ENCODE data around the gene RAB13.
"Not testable (repeated sequence)": the region's sequence is repeated elsewhere in the genome, so short reads cannot be mapped to it uniquely, and the experiment has no call there.

Gene RAB13

DNA sequence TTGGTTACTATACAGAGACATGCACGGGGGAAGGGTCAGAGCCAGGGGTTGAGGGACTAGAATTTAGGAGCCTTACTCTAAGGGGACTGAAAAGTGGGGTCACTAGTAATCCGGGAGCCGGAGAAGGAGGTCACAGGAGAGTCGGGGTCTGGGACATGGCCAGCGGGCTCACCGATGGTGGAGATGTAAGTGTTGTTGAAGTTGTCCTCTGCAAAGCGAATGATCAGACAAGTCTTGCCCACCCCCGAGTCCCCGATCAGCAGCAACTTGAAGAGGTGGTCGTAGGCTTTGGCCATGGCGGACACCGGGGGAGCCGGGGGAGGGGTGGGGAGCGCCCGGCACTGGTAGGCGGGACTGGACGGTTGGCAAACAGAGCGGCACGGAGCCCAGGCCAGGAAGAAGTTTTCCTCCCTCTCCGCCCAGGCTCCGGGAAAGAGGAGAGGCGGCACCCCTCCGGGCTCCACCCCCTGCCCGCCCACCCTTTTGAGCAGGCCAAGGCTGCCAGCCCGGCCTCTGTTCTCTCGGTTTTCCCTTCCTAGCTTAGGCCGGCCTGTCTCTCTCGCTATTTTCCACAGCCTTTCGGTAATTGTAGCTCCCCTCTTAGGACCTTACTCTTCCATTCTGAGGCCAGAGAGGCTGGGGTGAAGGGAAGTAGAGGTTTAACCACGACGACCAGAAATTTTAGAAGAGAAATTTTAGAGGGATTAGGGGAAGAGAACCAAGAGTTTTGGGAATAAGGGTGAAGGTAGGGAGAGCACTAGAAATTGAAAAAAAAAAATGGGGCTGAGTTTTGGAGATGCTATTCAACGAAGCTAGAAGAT, at the start of gene RAB13:
RAB13 (minus strand) TSS at position 399 of the 821 bp plus-strand sequence; CDS start at position 296, 103 bp downstream.
- DNase-seq (ENCODE audit: low spot score), result peak; percentile 92

DNA sequence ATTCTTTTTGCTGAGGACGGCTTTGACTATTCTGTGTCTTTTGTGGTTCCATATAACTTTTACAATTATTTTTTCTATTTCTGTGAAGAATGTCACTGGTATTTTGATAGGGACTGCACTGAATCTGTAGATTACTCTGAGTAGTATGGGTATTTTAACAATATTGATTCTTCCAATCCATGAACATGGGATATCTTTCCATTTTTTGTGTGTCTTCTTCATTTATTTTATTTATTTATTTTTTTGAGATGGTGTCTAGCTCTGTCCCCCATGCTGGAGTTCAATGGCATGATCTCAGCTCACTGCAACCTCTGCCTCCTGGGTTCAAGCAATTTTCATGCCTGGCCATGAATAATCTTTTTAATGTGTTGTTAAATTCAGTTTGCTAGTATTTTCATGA, 47.6 kb upstream of the RAB13 start:
- not testable (repeated sequence) for DNase-seq (ENCODE audit: low spot score)

DNA sequence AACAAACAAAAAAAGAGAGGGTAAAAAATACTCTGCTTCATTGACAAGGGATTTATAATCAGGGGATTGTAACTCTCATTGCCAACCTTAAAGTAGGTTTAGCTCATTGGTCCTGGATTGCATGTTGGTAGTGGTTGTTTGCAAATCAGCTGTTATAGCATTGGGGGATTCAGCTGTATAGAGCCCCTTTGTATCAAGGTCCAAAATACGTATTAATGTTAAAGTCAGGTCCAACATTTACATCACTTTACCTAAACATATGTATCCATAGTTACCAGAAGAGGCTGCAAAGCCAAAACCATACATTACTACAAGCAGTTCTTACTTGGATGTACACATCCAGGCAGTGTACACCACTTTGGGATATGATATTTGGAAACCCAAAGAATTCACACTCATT, 33.8 kb upstream of the RAB13 start:
- DNase-seq (ENCODE audit: low spot score), result no peak

DNA sequence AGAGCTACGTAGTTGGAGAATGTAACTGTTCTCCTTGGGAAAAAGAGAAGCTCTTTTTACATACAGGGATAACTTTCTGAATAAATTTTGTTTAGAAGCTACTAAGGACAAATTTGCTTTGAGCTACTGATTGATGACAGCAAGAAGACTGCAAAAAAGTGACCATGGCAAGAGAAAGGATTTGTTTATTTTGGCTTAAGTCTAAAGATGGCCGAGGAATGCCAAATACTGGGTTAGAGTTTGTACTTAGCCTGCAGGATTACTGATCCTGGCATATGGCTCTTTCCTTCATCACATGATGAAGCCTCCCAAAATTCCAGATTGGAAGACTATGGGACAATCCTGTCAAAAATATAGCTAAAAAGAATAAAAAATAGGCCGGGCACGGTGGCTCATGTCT, 33.1 kb upstream of the RAB13 start:
- DNase-seq (ENCODE audit: low spot score), result no peak

DNA sequence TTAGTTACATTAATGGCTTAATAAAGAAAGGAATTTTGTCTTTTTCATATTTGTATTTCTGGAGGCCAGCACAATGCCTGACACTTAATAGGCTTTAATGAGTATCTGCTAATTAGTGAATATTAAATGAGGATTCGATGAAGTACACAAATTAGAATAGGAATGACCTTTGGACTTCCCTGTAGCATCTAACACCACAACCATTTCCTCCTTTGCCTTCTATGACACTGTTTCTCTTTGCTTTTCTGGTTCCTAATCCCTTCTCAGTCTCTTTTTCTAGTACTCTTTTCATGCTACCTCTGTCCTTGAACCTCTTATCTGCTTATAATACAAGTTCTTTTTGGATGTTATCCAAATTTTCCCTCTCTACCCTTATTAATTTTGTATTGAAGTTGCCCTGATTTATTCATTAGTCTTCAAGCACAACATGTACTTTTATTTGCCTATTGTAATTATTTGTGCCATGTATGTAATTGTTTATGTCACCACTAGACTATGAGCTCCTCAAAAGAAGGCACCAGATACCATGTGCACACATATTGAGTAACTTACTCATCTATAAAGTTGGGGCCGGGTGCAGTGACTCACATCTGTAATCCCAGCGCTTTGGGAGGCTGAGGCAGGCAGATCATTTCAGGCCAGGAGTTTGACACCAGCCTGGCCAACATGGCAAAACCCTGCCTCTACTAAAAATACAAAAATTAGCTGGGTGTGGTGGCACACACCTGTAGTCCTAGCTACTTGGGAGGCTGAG, 28.2 kb upstream of the RAB13 start:
- DNase-seq (ENCODE audit: low spot score), result no peak

DNA sequence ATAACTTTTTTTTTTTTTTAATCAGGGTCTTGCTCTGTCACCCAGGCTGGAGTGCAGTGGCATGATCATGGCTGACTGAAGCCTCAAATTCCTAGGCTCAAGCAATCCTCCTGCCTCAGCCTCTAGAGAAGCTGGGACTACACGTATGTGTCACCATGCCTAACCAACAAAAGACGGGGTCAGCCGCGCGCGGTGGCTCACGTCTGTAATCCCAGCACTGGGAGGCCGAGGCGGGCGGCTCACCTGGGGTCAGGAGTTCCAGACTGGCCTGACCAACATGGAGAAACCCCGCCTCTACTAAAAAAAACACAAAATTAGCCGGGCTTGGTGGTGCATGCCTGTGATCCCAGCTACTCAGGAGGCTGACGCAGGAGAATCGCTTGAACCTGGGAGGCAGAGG, 26.4 kb upstream of the RAB13 start:
- DNase-seq (ENCODE audit: low spot score), result not testable (repeated sequence)

DNA sequence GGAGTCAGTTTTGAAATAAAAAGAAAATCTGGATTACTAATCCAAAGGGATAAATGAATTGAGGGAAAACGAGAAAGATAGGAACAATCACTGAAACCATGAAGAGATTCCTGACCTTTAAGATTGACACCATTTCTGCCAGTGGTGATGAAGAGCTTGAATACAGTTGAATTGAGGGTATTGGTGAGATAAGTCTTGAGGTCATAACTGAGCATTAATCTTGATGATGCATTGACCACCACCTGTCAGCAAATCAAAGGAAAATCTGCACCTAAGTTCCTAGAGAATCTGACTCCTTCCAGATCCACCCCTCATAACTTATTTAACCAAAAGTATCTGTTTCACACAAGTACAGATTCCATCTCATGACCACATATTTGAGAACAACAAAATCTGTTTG, 26.0 kb upstream of the RAB13 start:
- DNase-seq (ENCODE audit: low spot score), result no peak

DNA sequence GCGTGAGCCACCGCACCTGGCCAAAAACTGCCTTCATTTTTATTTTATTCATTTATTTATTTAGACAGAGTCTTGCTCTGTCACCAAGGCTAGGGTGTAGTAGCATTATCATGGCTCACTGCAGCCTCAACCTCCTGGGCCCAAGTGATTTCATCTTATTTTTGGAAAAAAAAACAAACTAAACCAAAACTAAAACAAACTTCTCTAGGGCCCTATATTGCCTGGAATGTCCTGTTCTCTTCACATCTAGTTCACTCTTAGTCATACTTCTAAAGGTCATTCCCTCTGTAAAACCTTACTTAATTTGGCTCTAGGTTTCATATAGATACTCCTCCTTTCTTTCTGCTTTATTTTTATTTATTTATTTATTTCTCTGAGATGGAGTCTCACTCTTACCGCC, 20.0 kb upstream of the RAB13 start:
- DNase-seq (ENCODE audit: low spot score), result no peak

DNA sequence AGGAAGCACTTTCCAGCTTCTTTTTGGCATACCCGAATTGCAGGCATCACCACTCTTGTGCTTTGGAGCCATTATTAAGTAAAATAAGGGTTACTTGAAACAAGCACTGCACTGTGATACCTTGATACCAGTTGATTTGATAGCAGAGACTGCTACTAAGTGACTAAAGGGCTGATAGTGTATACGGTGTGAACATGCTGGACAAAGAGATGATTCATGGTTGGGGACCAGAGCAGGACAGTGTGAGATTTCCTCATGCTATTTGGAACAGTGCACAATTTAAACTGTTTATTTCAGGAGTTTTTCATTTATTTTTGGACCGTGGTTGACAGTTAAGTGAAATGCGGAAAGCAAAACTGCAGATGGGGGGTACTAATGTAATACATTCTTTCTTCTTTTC, 14.3 kb upstream of the RAB13 start:
- no peak for DNase-seq (ENCODE audit: low spot score)

DNA sequence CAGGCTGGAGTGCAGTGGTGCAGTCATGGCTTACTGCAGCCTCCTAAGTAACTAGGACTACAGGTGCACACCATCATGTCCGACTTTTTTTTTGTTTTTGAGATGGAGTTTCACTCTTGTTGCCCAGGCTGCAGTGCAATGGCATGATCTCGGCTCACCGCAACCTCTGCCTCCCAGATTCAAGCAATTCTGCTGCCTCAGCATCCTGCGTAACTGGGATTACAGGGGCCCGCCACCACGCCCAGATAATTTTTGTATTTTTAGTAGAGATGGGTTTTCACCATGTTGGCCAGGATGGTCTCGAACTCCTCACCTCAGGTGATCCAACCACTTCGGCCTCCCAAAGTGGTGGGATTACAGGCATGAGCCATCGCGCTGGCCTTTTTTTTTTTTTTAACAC, 10.7 kb upstream of the RAB13 start:
- DNase-seq (ENCODE audit: low spot score), result not testable (repeated sequence)

DNA sequence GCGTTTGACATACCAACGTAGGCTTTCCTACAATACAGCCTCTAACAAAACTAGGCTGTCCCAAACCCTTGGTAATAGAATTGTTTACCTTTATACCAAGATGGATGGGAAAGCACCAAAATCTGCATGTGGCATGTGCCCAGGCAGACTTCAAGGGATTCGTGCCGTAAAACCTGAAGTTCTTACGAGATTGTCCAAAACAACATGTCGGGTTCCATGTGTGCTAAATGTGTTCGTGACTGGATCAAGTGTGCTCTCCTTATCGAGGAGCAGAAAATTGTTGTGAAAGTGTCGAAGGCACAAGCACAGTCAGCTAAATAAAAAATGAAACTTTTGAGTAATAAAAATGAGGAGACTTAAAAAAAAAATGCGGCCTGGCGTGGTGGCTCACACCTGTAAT, 9.5 kb upstream of the RAB13 start:
- no peak for DNase-seq (ENCODE audit: low spot score)

DNA sequence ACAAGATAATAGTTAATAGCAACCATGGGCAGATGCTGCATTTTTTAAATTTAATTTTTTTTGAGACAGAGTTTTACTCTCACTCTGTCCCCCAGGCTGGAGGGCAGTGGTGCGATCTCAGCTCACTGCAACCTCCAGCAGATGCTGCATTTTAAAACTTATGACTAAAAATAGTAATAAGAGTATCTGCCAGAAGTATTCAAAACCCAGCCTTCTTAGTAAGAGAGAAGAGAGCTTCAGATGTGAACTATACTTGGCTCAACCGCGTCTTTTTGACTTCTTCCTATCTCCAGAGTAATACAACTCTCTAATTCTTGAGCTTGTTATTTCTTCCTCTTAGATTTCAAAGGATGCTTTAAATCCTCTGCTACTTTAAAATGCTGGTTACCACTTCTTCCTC, 9.1 kb upstream of the RAB13 start:
- DNase-seq (ENCODE audit: low spot score), result no peak

DNA sequence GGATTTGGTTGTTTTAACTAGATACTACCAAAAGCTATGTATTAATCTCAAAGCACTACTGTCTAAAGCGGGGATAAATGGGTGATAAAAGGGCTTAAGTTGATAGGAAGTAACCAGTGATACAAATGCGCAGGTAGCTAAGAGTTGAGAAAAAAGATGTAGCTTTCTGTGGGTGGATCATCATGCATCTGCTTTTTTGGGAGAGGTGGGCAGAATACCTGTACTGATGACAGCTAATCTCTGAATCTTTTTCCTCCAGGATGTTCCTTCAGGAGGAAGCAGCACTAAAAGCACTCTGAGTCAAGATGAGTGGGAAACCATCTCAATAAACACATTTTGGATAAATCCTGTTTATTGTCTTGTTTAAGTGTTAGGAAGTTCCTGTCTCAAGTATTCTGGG, 5.7 kb upstream of the RAB13 start:
- no peak for DNase-seq (ENCODE audit: low spot score)

DNA sequence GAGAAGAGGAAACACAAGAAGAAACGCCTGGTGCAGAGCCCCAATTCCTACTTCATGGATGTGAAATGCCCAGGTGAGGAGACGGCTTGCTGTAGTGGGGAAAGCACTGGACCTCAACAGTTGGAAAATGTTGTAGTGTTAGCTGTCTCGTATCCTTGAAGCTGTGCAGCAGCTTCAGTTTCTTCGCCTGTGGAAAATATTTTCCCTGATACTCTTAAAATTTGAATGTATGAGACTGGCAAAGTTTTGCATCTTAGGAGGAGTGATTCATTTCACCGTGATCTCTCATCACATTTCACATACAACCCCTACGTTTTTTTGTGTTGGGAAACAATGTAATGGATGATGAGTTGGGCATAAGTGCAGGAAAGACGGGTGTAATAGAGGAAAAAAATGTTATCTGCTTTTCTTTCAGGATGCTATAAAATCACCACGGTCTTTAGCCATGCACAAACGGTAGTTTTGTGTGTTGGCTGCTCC, 5.1 kb upstream of the RAB13 start:
- DNase-seq (ENCODE audit: low spot score), result no peak

DNA sequence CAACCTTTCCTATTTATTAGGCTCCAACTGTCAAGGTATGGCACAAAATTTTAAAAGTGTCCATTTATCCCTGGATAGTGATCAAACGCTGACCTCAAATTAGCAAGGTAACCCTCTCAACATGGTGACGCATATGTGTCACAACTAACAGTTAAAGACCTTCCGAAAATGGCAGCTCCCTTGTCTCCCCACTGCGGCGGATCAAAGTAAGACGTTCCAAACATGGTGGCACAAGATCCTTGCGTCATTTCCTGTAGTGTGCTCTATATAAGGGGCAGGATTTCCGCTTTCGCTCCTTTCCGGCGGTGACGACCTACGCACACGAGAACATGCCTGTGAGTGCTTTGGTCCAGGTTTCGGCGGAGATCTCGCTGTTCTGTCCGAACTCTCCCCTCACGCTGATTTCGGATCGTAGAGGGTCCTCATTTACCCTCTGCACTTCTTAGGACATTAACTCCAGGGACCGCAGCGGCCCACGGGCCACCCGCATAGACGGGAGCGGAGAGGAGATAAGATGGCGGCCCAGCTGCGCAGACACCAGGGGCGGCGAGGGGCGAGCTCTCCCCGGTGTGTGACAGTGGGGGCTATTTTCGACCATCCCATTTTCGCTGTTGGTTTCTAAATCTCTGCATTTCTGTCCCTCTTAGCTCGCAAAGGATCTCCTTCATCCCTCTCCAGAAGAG, 4.5 kb upstream of the RAB13 start, which contains the start of gene RPS27:
RPS27 (plus strand) TSS at position 295 of the 683 bp plus-strand sequence; CDS start at position 330, 35 bp downstream.
- peak; percentile 92 for DNase-seq (ENCODE audit: low spot score)

DNA sequence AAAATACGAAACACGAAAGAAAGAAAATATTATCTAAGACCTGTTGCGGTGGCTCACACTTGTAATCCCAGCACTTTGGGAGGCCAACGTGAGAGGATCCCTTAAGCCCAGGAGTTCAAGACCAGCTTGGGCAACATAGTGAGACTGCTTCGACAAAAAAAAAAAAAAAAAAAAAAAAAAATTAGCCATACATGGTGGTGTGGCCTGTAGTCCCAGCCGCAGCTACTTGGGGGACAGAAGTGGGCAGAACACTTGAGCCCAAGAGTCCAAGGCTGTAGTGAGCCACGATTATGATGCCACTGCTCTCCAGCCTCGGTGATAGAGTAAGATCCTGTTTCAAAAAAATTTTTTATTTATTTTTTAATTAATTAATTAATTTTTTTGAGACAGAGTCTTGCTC, 1.5 kb upstream of the RAB13 start:
- no peak for DNase-seq (ENCODE audit: low spot score)

DNA sequence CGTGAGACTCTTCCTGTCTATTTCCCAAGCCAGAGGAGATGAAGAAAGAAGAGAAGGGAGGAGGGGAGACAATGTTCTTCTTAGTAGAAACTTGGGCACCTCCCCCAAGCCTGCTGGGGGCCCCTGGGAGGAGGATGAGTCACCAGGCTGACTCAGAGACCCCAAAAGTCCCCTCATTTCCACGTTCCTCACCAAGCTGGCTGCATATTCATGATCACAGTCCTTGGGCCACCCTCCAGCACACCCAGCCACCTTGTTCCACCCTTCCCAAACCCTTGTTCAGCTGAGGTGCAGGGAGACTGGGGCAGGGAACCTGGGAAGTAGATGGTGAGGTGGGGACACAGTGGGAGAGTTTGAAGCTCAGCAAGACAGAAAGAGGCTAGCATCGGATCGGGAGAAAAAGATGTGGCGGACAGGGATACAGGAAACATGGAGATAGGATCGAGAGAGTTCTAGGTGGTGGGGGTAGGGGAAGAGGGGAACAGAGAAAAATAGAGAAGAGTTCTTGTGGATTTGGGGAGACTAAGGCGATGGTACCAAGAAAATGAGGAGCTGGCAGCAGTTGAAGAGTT, 712 bp downstream of the RAB13 start:
- DNase-seq (ENCODE audit: low spot score), result no peak

DNA sequence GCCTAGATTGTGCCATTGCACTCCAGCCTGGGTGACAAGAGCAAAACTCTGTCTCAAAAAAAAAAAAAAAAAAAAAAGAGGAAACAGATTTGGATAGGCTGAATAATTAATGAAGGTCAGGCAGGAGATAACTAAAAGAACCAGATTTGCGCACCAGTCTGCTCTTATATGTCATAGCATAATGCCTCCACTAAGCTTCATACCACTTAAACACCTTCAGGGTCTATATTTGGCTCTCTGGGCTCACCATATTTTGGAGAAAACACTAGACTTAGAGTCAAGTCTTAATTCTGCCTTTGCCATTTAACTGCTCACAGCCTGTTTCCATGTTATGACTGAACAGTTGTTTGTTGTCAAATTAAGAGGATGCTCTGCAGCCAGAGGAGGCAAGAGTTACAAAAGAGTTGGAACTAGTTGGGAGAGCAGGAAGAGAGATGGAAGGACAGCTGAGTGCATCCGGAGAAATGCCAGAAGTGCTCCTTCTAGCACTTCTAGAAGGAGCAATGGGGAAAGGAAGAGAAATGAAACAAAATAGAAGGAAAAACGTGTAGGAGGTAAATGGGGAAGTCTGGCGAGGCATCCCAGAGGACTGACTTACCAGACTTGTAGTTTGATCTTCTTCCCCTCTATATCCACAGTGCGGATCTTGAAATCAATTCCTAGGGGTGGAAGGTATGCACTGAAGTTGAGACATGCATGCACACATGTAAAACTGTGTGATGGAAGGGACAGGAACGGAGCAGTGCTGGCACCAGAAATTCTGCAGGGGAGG, 1.8 kb downstream of the RAB13 start:
- no peak for DNase-seq (ENCODE audit: low spot score)

DNA sequence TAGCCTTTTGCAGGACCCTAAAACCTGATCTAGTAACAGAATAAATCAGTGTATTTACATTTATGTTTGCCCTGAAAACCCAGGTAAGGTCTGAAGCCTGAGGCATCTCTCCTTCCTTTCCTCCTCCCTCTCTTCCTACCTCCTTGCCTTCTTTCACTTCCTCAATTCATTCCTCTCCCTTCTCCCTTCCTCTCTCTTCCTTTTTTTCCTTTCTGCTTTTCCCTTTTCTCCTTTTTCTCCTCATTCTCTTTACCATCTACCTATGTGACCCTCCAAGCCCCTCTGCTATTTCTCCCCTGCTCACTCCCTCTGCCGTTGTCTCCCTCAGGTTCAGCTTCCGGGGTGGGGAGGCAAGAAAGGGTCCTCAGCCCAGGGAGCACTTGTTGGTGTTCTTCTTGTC, 4.4 kb downstream of the RAB13 start:
- not testable (repeated sequence) for DNase-seq (ENCODE audit: low spot score)

DNA sequence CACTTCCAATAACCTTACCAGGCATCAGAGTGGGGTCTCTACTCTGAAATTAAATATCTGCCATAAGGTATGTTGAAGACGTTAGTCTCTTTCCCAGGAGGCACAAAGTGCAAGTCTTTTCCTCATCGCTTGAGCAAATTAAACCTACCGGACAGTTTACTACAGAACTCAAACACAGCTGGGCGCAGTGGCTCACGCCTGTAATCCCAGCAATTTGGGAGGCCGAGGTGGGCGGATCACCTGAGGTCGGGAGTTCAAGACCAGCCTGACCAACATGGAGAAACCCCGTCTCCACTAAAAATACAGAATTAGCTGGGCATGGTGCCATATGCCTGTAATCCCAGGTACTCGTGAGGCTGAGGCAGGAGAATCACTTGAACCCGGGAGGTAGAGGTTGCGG, 7.0 kb downstream of the RAB13 start:
- not testable (repeated sequence) for DNase-seq (ENCODE audit: low spot score)

DNA sequence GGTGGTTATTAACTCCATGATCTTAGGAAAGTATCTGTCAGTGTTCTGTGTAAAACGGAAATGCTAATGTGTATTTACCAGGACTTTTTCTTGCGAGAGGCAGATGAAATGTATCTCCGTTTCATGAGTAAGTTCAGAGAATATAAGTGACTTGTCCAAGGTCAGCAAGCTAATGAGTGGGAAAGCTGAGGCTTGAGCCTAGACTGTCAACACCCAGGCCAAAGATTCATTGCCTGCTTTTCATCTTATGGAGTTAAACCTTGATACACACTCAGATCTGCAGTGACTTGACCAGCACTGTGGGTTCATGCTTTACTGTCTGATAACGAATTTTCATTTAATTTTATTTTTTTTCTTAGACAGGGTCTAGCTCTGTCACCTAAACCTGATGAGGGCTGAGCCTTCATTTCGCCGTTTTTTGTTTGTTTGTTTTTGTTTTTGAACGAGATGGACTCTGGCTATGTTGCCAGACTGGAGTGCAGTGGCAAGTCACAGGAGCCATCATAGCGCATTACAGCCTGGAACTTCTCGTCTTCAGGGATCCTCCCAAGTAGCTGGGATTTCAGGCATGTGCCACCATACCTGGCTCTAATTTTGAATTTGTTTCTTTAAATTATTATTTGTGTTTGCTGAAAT, 7.7 kb downstream of the RAB13 start:
- no peak for DNase-seq (ENCODE audit: low spot score)
